SK-N-SH (cell line): ENCODE measurements around the gene TRIM38. TPM values are rescaled to one million over a fixed set of nuclear protein-coding genes. Genes with fewer than 3 reads are reported as not detected.

Source experiments
- CTCF ChIA-PET: fragments of 300-600, 350-600 bp; formaldehyde crosslinking; extraction: SDS; loops from one replicate; lab custom pipeline; 2021; lab: Yijun Ruan, JAX
- POLR2A ChIA-PET: fragments of 350-600 bp; sonication (Branson Sonifier 250); formaldehyde crosslinking; extraction: SDS; loops from one replicate; lab custom pipeline; 2020; ENCODE audit warnings: antibody characterized with exemption, inconsistent platforms; lab: Yijun Ruan, JAX
- DNase-seq: peaks from one replicate; pipeline ENCODE4 v3.0.0; 2012
- H2AFZ ChIP-seq: fragments of 200-600 bp; sonication (generic); 2 replicates; pipeline ENCODE4 v1.8.1; 2016; ENCODE audit warnings: antibody characterized with exemption, mild to moderate bottlenecking, low read depth
- H3F3A ChIP-seq: fragments of 200-600 bp; sonication (generic); replicated peaks from 2 replicates; pipeline ENCODE3; 2016; ENCODE audit warnings: antibody characterized with exemption, mild to moderate bottlenecking; ENCODE audit not compliant: insufficient read depth
- H3K27ac ChIP-seq, 2 experiments: fragments of 200-500 bp in 1 of 2; fragments of 200-600 bp in 1 of 2; sonication (Bioruptor generic) in 1 of 2; sonication (generic), shearing (Covaris generic) in 1 of 2; 2 replicates each; pipeline versions ENCODE4 v1.5.1 to v1.6.1; 2014 to 2016; ENCODE audit warnings: low read depth in 2 of 2, inconsistent platforms in 1 of 2, low read length in 1 of 2, mild to moderate bottlenecking in 1 of 2, mixed read lengths in 1 of 2
- H3K27me3 ChIP-seq: fragments of 200-600 bp; sonication (generic), shearing (Covaris generic); 2 replicates; pipeline ENCODE4 v1.6.1; 2016; ENCODE audit warnings: mixed run types; ENCODE audit not compliant: insufficient read depth
- H3K36me3 ChIP-seq, 2 experiments: fragments of 200-500 bp in 1 of 2; fragments of 200-600 bp in 1 of 2; sonication (Bioruptor generic) in 1 of 2; sonication (generic) in 1 of 2; replicated peaks in 1 of 2; 2 replicates each; pipeline versions ENCODE3 to v1.5.1; 2014 to 2016; ENCODE audit warnings: low read length in 1 of 2, mild to moderate bottlenecking in 1 of 2; ENCODE audit not compliant: insufficient read depth in 2 of 2, control insufficient read depth in 1 of 2
- H3K4me1 ChIP-seq, 2 experiments: fragments of 200-500 bp in 1 of 2; fragments of 200-600 bp in 1 of 2; sonication (Bioruptor generic) in 1 of 2; sonication (generic), shearing (Covaris generic) in 1 of 2; 2 replicates each; pipeline versions ENCODE4 v1.5.1 to v1.6.1; 2014 to 2016; ENCODE audit warnings: low read depth in 1 of 2, low read length in 1 of 2, mixed run types in 1 of 2; ENCODE audit not compliant: insufficient read depth in 2 of 2, control insufficient read depth in 1 of 2
- H3K4me2 ChIP-seq: fragments of 200-600 bp; sonication (generic), shearing (Covaris generic); 2 replicates; pipeline ENCODE4 v1.6.1; 2017; ENCODE audit warnings: mixed run types
- H3K4me3 ChIP-seq, 2 experiments: fragments of 200-500 bp in 1 of 2; fragments of 200-600 bp in 1 of 2; sonication (Bioruptor generic) in 1 of 2; sonication (generic), shearing (Covaris generic) in 1 of 2; 2 replicates each; pipeline versions ENCODE4 v1.5.1 to v1.8.1; 2014 to 2016; ENCODE audit warnings: low read depth in 2 of 2, inconsistent platforms in 1 of 2, low read length in 1 of 2, mild to moderate bottlenecking in 1 of 2, mixed read lengths in 1 of 2, moderate library complexity in 1 of 2
- H3K79me2 ChIP-seq: fragments of 200-600 bp; sonication (generic); 2 replicates; pipeline ENCODE4 v1.8.1; 2017; ENCODE audit warnings: mild to moderate bottlenecking; ENCODE audit not compliant: insufficient read depth
- H3K9ac ChIP-seq: fragments of 200-600 bp; sonication (generic); 2 replicates; pipeline ENCODE4 v1.6.1; 2017; ENCODE audit warnings: mixed run types
- H3K9me2 ChIP-seq: fragments of 200-600 bp; sonication (generic); 2 replicates; pipeline ENCODE4 v1.6.1; 2017; ENCODE audit warnings: mixed run types
- H3K9me3 ChIP-seq: fragments of 200-600 bp; sonication (generic); 2 replicates; pipeline ENCODE4 v1.6.1; 2017; ENCODE audit warnings: mixed run types, mild to moderate bottlenecking, moderate library complexity
- H4K20me1 ChIP-seq: fragments of 200-600 bp; sonication (generic); 2 replicates; pipeline ENCODE4 v1.6.1; 2017; ENCODE audit warnings: mild to moderate bottlenecking, mixed run types; ENCODE audit not compliant: insufficient read depth
- RCOR1 ChIP-seq: fragments of 150-350 bp; IDR thresholded peaks from 2 replicates; pipeline ENCODE4 v1.6.1; 2017; ENCODE audit warnings: antibody characterized with exemption, low read length
- WGBS: methylation state at CpG from one replicate; pipeline ENCODE4 v1.1.6; 2017; ENCODE audit warnings: low lambda C conversion rate; 5-methylcytosine and 5-hydroxymethylcytosine counted together
- polyA plus RNA-seq, 3 experiments: library from polyadenylated mRNA; depleted of rRNA; stranded (reverse); fragments of >200 nt; gene quantifications; 2 replicates each; pipeline ENCODE4 v1.2.3, GENCODE V29; 2012
- small RNA-seq, 7 experiments: library from RNA; depleted of rRNA; stranded (forward); fragments of <200 nt; gene quantifications; one replicate each; pipeline ENCODE3, GENCODE V24; 2012

The TRIM38 gene
- polyA plus RNA-seq, 1 of the 3 experiments (the other 2 are of a cell fraction) = 0.62 TPM

DNA sequence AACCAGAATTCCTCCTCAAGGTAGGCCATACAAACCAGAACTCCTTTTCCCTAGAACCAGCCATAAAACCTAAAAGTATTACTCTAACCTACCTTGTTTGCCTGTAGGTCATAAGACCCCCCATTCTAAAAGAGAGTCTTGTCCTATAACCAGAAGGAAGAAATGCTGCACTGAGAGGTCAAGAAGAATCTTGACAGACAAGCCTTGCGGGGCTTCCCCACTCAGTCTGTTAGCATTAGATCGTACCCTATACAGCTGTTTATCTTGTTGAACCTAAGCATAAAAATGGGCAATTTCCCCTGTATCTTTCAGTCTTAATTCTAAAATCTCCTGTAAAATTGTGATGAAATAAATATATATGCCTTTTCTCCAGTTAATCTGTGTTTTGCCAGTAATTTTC lies 72.3 kb downstream of the TRIM38 start:
- DNase-seq = no peak
- no peaks in the 10 kb centered on the region for H3K27me3 ChIP-seq
- no peak overlapping the region for H3K4me3 ChIP-seq
- whole genome bisulfite sequencing = 88% methylated on average over 2 of the region's 2 CpGs
- no peak overlapping the region for H3K4me2 ChIP-seq
- peaks cover 28% of the 10 kb centered on the region for H3F3A ChIP-seq
- no peak overlapping the region; the same call in 1 of the 2 replicates for H3K9ac ChIP-seq
- no peaks in the 10 kb centered on the region for H3K36me3 ChIP-seq
- no peak for TF ChIP-seq RCOR1
- TF ChIP-seq, all 33 proteins: peak for 0
- Histone ChIP-seq H3K27ac (peak overlapping the region; percentile 83 to 92), H3K9me3 (no peaks in the 10 kb centered on the region), H2AFZ (0 out of 2 replicates have a peak overlapping the region, but pooled peaks have one; percentile 1), H3K9me2 (no peaks in the 10 kb centered on the region), H3K4me1 (peaks cover 2 to 8% of the 10 kb centered on the region in 2 experiments; a peak in 2 of 4 replicates), H4K20me1 (no peaks in the 10 kb centered on the region), H3K79me2 (no peaks in the 10 kb centered on the region)
- CTCF ChIA-PET = no interaction called here
- POLR2A ChIA-PET = interaction anchor here (4.1 to 7.1 kb wide), 3 partner anchors 10 to 89 kb away, joined by 34 to 166 read pairs (median 114); a partner anchor contains a TSS

Small RNA genes lying within 50 kb of the gene (small RNA-seq; reads per million reads assigned to genes)
- 0 reads per million in 7 experiments for gene HIST1H1PS2

Other genes starting within 250 kb of the TRIM38 start
- not detected in 2 replicates for gene SLC17A4, start 208.1 kb upstream of the TRIM38 start, polyA plus RNA-seq (2012; rRNA removed)
- not detected in 2 replicates for gene SLC17A1, start 130.8 kb upstream of the TRIM38 start, polyA plus RNA-seq (2012; rRNA removed)
- gene SLC17A3, start 88.6 kb upstream of the TRIM38 start, polyA plus RNA-seq (2012; rRNA removed) = 0.08 TPM in 1 of 2 replicates, not detected in the other
- gene SLC17A2, start 32.1 kb upstream of the TRIM38 start, polyA plus RNA-seq (2012; rRNA removed) = not detected in 2 replicates
- not detected in 2 replicates for gene HFE, start 124.6 kb downstream of the TRIM38 start, polyA plus RNA-seq (2012; rRNA removed)